ENCODE results near the gene FPR2.

The FPR2 gene

DNA sequence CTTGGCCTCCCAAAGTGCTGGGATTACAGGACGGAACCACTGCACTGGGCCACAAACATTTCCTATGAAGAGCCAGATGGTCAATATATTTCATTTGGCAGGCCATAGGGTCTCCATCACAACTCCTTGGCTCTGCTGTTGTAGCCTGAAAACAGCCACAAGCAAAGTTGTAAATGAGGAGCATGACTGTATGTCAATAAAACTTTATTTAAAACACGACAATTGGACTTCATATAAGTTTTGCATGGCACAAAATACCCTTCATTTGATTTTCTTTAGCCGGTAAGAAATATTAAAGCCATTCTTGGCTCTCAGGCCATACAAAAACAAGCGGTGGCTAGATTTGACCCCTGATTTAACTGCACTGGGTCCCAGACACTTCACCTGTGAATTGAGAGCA is 6.2 kb upstream of the FPR2 start:
- no peak for TF ChIP-seq GATA3 (IDR thresholded peaks at IDR 0.05; ENCODE audit: low read depth, low read length)
- no peak for TF ChIP-seq GATA2 (IDR thresholded peaks at IDR 0.05; ENCODE audit: low read depth, low read length)

DNA sequence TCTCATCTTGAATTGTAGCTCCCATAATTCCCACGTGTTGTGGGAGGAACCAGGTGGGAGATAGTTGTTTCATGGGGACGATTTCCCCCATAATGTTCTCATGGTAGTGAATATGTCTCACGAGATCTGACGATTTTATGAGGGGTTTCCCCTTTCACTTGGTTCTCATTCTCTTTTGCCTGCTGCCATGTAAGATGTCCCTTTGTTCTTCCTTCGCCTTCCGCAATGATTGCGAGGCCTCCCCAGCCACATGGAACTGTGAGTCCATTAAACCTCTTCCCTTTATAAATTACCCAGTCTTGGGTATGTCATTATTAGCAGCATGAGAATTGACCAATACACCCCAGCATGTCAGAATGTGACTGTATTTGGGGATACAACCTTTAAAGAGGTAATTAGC is 5.4 kb upstream of the FPR2 start:
- TF ChIP-seq GATA3 (IDR thresholded peaks at IDR 0.05; ENCODE audit: low read depth, low read length) (no peak), GATA2 (IDR thresholded peaks at IDR 0.05; ENCODE audit: low read depth, low read length) (no peak)

DNA sequence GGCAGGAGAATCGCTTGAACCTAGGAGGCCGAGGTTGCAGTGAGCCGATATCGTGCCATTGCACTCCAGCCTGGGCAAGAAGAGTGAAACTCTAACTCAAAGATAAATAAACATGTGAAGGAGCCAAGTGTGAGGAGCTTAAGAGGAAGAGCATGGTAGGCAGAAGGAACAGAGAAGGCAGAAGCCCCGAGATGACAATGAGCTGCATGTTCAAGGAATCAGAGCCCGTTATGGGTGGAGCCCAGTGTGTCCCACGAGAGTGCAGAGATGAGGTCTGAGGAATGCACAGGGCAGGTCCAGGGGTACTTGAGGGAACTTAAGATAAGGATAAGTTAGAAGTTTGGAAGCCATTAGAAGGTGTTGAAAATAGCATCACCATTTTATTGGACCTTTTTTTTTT is 716 bp downstream of the FPR2 start:
- TF ChIP-seq GATA3 (IDR thresholded peaks at IDR 0.05; ENCODE audit: low read depth, low read length) (no peak), GATA2 (IDR thresholded peaks at IDR 0.05; ENCODE audit: low read depth, low read length) (no peak)

DNA sequence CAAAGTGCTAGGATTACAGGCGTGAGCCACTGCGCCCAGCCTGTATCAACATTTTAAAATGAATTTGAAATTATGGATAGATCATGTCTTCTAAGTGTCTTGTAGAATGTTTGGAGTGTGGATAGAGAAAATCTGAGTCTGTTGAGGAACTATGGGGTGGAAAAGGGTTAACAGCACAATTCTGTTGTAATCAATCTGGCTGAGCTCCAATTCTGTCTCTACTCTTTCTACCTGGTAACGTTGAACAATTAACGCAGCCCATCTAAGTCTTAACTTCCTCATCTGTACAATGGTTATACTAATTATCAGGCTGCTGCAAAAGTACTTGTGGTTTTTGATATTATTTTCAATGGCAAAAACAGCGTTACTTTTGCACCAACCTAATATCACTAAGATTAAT is 4.1 kb downstream of the FPR2 start:
- TF ChIP-seq GATA3 (IDR thresholded peaks at IDR 0.05; ENCODE audit: low read depth, low read length), result no peak
- TF ChIP-seq GATA2 (IDR thresholded peaks at IDR 0.05; ENCODE audit: low read depth, low read length), result no peak

DNA sequence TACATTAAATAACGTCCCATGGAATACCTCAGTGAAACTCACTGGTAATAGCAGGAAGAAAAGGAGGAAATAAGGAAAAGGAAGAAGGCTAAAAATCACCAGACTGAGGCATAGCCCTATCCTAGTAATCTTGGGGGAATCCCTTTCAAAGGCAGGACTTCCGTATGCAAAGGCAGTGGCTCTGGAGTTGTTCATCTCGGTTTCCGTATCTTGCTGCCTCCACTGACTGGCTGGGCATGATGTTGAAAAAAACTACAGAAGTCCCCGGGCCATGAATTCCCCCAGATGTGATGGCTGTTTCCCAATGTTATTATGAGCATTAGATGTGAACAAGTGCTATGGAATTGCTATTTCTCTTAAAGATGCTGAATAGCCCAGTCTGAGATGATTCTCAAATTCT is 5.5 kb downstream of the FPR2 start:
- TF ChIP-seq GATA2 (IDR thresholded peaks at IDR 0.05; ENCODE audit: low read depth, low read length), result no peak
- TF ChIP-seq GATA3 (IDR thresholded peaks at IDR 0.05; ENCODE audit: low read depth, low read length), result no peak

DNA sequence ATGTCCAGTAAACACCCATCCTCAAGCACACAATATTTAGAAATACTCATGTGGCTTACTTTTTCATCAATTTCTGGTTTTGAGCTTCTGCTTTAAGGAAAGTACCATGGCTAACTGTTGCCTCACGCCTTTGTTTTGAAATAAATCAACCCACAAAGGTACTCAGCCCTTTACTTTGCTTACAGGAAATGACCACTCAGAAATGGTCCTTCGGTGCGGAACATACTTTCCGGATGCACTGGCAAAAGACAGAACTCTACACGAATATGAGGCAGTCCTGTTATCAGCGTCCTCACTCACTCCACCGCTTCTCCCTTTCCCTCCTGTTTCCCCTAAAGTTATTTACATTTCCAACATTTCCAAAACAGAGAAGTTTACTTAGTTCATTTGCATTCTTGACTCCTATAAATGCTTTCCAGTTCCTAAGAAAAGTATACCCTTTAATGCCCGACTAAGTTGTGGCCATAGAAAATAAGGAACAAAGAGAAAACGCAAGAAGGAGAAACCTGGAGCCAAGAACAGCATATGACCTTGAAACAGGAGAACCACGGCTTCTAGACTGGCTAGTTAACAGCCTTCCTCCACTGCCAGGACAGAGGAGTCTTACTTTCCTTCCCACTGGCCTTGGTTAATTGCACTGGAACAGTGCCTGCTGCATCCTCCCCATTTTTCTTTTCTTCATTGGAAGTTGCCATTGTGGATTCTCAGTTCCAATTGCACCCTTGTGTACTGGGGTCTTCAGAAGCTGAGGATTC is 10.6 kb downstream of the FPR2 start:
- no peak for TF ChIP-seq GATA3 (IDR thresholded peaks at IDR 0.05; ENCODE audit: low read depth, low read length)
- TF ChIP-seq GATA2 (IDR thresholded peaks at IDR 0.05; ENCODE audit: low read depth, low read length), result no peak

DNA sequence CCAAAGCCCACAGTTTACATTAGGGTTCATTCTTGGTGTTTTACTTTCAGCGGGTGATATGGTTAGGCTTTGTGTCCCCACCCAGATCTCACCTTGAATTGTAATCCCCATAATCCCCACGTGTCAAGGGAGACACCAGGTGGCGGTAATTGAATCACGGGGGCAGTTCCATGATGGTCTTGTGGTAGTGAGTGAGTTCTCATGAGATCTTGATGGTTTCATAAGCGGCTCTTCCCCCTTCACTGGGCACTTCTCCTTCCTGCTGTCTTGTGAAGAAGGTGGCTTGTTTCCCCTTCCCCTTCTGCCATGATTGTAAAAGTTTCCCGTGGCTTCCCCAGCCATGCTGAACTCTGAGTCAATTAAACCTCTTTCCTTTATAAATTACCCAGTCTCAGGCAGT is 12.0 kb downstream of the FPR2 start:
- TF ChIP-seq GATA2 (IDR thresholded peaks at IDR 0.05; ENCODE audit: low read depth, low read length) (no peak), GATA3 (IDR thresholded peaks at IDR 0.05; ENCODE audit: low read depth, low read length) (no peak)

DNA sequence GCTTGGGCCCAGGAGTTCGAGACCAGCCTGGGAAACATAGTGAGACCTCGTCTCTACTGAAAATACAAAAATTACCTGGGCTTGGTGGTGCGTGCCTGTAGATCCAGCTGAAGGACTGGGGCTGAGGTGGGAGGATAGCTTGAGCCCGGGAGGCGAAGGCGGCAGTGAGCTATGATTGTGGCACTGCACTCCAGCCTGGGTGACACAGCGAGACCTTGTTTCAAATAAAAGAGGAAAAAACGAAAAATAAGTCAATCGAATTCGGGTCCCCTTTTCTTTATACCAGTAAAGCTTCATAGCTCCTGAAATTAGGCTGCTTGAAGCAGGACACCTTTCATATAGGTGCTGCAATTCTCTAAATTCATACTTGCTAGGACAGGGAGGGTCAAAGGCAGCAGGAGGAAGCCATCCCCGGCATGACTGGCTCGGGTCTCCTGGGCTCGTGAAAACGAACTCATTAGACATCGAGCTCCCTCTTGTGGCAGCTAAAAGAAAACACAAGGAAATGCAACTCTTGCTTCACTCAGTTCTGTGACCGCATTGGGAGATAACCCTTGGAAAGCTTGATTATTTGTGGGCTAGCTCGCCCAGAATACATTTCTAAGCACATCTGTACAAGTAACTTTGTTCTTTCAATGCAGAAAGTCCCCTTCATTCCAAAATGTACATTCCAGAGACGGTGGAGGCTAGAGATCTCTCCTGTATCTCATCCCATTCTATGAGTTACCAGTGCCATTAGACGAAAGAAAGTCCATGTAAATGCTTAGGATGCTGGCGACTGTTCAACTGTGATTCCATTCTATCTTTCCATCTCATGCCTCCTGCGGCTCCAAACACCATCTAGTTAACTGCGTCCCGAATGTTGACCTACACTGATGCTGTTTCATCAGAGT is 16.8 kb downstream of the FPR2 start:
- TF ChIP-seq GATA2 (IDR thresholded peaks at IDR 0.05; ENCODE audit: low read depth, low read length) (no peak), GATA3 (IDR thresholded peaks at IDR 0.05; ENCODE audit: low read depth, low read length) (no peak)

DNA sequence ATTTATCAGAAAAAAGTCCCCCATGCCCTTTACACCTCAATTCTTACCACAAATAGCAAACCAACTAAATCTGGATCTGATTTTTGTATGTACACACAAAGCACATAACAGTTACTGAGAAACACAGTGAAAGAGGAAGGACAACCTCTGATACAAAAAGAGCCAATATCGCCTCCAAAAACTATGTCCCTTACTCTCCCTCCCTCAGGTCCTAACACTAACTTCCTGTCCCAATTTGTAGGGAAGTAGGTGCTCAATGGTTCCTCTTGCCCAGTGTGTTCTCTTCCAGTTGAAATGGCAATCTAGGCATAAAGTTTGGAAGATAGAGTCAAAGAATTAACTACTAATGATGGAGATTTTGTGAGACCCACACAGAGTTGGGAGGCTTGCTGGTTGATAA is 18.2 kb downstream of the FPR2 start:
- TF ChIP-seq GATA3 (IDR thresholded peaks at IDR 0.05; ENCODE audit: low read depth, low read length) (no peak), GATA2 (IDR thresholded peaks at IDR 0.05; ENCODE audit: low read depth, low read length) (no peak)

DNA sequence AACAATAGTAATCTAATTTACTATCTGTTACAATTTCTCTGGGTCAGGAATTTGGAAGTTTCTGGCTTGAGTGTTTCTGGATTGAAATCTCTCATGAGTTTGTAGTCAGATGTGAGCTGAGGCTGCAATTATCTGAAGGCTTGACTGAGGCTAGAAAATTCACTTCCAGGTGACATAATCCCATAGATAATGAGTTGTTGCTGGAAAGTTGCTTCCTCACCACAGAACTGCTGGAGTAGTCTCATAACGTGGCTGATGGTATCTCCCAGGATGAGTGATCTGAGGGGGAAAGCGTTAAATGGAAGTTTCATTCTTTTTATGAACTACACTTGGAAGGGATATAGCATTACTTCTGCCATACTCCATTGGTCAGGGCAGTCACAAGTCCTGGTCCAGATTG is 18.7 kb downstream of the FPR2 start:
- TF ChIP-seq GATA2 (IDR thresholded peaks at IDR 0.05; ENCODE audit: low read depth, low read length) (no peak), GATA3 (IDR thresholded peaks at IDR 0.05; ENCODE audit: low read depth, low read length) (no peak)

DNA sequence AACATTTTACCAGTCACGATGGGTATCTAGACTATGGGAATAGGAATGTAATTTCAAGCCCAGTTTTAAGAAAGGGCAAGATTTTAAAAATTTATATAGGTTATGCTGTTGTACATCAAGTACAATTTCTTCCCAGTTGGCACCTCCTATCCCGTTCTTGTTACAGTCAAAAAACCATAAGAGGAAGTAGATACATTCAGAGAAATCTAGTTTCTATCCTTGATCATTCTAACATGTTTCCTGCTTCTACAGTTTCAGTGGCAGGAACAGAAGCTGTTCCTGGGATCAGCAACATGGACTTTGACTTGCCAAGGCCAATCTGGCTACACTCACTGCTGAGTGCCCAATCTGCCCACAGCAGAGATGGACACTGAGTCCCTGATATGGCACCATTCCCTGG is 19.3 kb downstream of the FPR2 start:
- TF ChIP-seq GATA2 (IDR thresholded peaks at IDR 0.05; ENCODE audit: low read depth, low read length) (no peak), GATA3 (IDR thresholded peaks at IDR 0.05; ENCODE audit: low read depth, low read length) (no peak)

DNA sequence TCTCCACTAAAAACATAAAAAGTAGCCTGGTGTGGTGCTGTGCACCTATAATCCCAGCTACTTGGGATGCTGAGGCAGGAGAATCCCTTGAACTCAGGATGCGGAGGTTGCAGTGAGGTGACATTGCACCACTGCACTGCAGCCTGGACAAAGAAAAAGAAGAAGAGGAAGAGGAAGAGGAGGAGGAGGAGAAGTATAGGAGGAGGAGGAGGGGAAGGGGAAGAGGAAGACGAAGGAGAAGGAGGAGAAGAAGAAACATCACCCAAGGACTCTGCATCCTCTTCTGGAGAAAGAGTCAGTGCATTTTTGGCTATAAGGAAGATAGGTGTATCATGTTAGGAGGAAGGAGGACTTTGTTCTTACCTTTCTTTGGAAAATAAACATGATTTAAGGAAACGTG is 21.0 kb downstream of the FPR2 start:
- TF ChIP-seq GATA2 (IDR thresholded peaks at IDR 0.05; ENCODE audit: low read depth, low read length), result no peak
- no peak for TF ChIP-seq GATA3 (IDR thresholded peaks at IDR 0.05; ENCODE audit: low read depth, low read length)

DNA sequence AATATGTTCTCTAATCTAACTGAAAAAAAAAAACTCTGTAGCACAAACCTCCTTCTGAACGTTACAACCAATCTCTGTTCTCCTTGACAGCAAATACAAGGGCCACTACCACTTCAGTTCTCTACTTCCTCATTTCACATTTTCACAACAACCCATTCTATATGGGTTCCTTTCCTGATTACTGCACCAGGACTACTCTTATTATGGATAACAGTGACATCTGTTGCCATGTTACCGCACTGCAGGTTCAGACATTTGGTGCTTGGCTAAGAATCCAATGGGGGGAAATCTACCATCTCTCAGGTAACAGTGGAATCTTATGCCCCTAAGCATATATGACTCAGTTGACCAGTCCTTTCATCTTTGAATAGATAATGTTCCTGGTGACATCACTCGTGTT is 22.4 kb downstream of the FPR2 start:
- TF ChIP-seq GATA2 (IDR thresholded peaks at IDR 0.05; ENCODE audit: low read depth, low read length) (no peak), GATA3 (IDR thresholded peaks at IDR 0.05; ENCODE audit: low read depth, low read length) (no peak)

DNA sequence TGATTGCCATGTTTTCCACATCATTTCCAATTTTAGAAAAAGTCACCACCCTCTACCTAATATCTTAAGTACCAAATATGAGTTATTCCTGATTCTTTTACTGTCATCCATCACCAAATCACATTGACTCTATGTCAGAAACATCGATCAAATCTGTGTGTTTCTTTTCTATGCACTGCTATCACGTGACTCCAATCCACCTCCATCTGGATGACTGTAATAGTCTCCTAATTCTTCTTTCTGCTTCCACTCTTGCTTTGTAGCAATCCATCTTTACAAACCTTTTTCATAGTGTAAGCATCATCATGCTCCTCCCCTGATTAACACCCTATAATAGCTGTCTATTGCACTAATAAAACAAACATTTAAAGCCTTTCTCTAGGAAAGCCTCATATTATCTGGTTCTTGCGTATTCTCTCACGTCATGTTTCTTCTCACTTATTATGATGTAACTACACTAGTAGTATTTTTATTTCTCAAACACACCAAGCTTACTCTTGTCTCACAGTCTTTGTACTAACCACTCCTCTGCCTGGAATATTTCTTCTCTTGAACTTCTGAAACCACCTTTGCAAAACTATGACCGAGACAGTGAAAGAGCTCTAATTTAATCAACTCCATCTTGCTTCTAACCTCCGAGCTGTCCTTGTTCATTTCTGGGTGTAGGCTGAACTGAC is 23.3 kb downstream of the FPR2 start:
- no peak for TF ChIP-seq GATA2 (IDR thresholded peaks at IDR 0.05; ENCODE audit: low read depth, low read length)
- no peak for TF ChIP-seq GATA3 (IDR thresholded peaks at IDR 0.05; ENCODE audit: low read depth, low read length)

Measured in SH-SY5Y (cell line).